Lung (tissue), 12 donors: ENCODE measurements around the gene NEK5. TPM values are rescaled to one million over a fixed set of nuclear protein-coding genes. Genes with fewer than 3 reads are reported as not detected.
"Not testable (repeated sequence)": the region's sequence is repeated elsewhere in the genome, so short reads cannot be mapped to it uniquely, and the experiment has no call there.

Experiments
- ATAC-seq: fragments of 200-7000 bp; cut with Tn5 transposase; one replicate; pipeline ENCODE4 v1.9.1; 2020; ENCODE audit warnings: moderate number of reproducible peaks; ENCODE audit not compliant: insufficient read depth, low FRiP score
- DNase-seq, 3 donors: peaks; one replicate each; pipeline ENCODE4 v3.0.0-alpha.2; 2013 to 2017
- H3K27ac ChIP-seq, 2 donors: one replicate each; pipeline ENCODE4 v1.5.1; 2013; ENCODE audit warnings: mild to moderate bottlenecking in 2 of 2, moderate library complexity in 2 of 2, control low read depth in 1 of 2, inconsistent platforms in 1 of 2, low read depth in 1 of 2, low read length in 1 of 2
- H3K27me3 ChIP-seq, 3 donors: one replicate each; pipeline ENCODE4 v1.5.1; 2013; ENCODE audit warnings: low read length in 2 of 3; ENCODE audit not compliant: control insufficient read depth in 3 of 3, insufficient read depth in 3 of 3
- H3K36me3 ChIP-seq, 4 donors: one replicate each; pipeline ENCODE4 v1.5.1; 2013; ENCODE audit warnings: low read length in 4 of 4, mild to moderate bottlenecking in 1 of 4, moderate library complexity in 1 of 4; ENCODE audit not compliant: control insufficient read depth in 4 of 4, insufficient read depth in 4 of 4
- H3K4me1 ChIP-seq, 5 donors: one replicate each; pipeline ENCODE4 v1.5.1; 2013; ENCODE audit warnings: low read length in 5 of 5, mild to moderate bottlenecking in 2 of 5, moderate library complexity in 1 of 5; ENCODE audit not compliant: control insufficient read depth in 5 of 5, insufficient read depth in 5 of 5
- H3K4me3 ChIP-seq: one replicate; pipeline ENCODE4 v1.5.1; 2013; ENCODE audit warnings: mild to moderate bottlenecking, control low read depth, moderate library complexity
- H3K9ac ChIP-seq, 2 donors: one replicate each; pipeline ENCODE4 v1.5.1; 2013; ENCODE audit warnings: low read length in 2 of 2, control low read depth in 1 of 2; ENCODE audit not compliant: insufficient read depth in 1 of 2
- H3K9me3 ChIP-seq, 4 donors: one replicate each; pipeline ENCODE4 v1.5.1; 2013; ENCODE audit warnings: low read length in 3 of 4, mild to moderate bottlenecking in 1 of 4, moderate library complexity in 1 of 4; ENCODE audit not compliant: control insufficient read depth in 4 of 4, insufficient read depth in 3 of 4
- CTCF ChIP-seq: IDR thresholded peaks from 2 replicates; pipeline ENCODE4 v1.5.1; 2012; ENCODE audit warnings: mild to moderate bottlenecking; ENCODE audit errors: control extremely low read depth, extremely low read depth
- WGBS, 2 donors: extraction: QIAGEN DNeasy Blood & Tissue Kit; methylation state at CpG; one replicate each; pipeline ENCODE4 v1.1.7; 2013; 5-methylcytosine and 5-hydroxymethylcytosine counted together
- polyA plus RNA-seq, 2 donors: library from polyadenylated mRNA; stranded (reverse); fragments of 200-250 nt; gene quantifications; one replicate each; pipeline ENCODE4 v1.2.1, GENCODE V29; 2013
- total RNA-seq, 2 donors: library from RNA; depleted of rRNA in 1 of 2; stranded (reverse); fragments of >200 nt in 1 of 2; gene quantifications; one replicate each; pipeline ENCODE4 v1.2.1, GENCODE V29; 2014 to 2021
- donor health status: control.
- donor health status: control.
- donor health status: Bipolar disorder and iron deficiency.
- donor health status: healthy.
- donor health status: DM: yes; HTN: yes; CAD: no.

The NEK5 gene
- total and polyA plus RNA-seq, 4 donors: 2.1 to 13.3 (median 6.1) TPM

GRCh38 chr13:52173373-52173772, 44.5 kb upstream of the NEK5 start:
- ATAC-seq: no peak
- Histone ChIP-seq H3K9ac (no peak overlapping the region), H3K27me3 (no peaks in the 10 kb centered on the region), H3K4me1 (no peaks in the 10 kb centered on the region), H3K4me3 (no peak overlapping the region), H3K27ac (no peak overlapping the region), H3K9me3 (no peaks in the 10 kb centered on the region), H3K36me3 (peaks cover 10 to 27% (median 11%) of the 10 kb centered on the region in 4 donors)
- TF ChIP-seq CTCF: no peak
- 78 to 83% methylated on average over 3 of the region's 3 CpGs for WGBS, 2 donors
- DNase-seq: no peak

GRCh38 chr13:52171686-52172085, 42.8 kb upstream of the NEK5 start:
- H3K4me1 ChIP-seq, H3K27ac ChIP-seq, H3K9ac ChIP-seq, ATAC-seq, H3K27me3 ChIP-seq, H3K4me3 ChIP-seq, DNase-seq, H3K9me3 ChIP-seq: not testable (repeated sequence)
- H3K36me3 ChIP-seq: peaks cover 5 to 28% (median 13%) of the 10 kb centered on the region in 4 donors
- 89 to 94% methylated on average over 1 of the region's 1 CpG for WGBS, 2 donors

GRCh38 chr13:52170828-52171391, 42.0 kb upstream of the NEK5 start:
- H3K27ac ChIP-seq, H3K4me1 ChIP-seq, ATAC-seq, H3K9me3 ChIP-seq, H3K4me3 ChIP-seq, H3K9ac ChIP-seq, H3K27me3 ChIP-seq, DNase-seq: not testable (repeated sequence)
- WGBS, 2 donors: 97 to 98% methylated on average over 1 of the region's 1 CpG
- peaks cover 7 to 28% (median 12%) of the 10 kb centered on the region in 4 donors for H3K36me3 ChIP-seq

- no peaks in the 10 kb centered on the region for H3K27me3 ChIP-seq
- TF ChIP-seq CTCF: no peak
- DNase-seq (no peak), ATAC-seq (no peak)
- no peak overlapping the region for H3K9ac ChIP-seq
- H3K36me3 ChIP-seq: peaks cover 7 to 22% (median 11%) of the 10 kb centered on the region in 4 donors
- H3K9me3 ChIP-seq: no peaks in the 10 kb centered on the region
- 95 to 96% methylated on average over 5 of the region's 5 CpGs for WGBS, 2 donors
- H3K4me3 ChIP-seq: no peak overlapping the region
- H3K4me1 ChIP-seq: no peaks in the 10 kb centered on the region
- H3K27ac ChIP-seq: no peak overlapping the region
Measured at GRCh38 chr13:52169839-52170238, 41.0 kb upstream of the NEK5 start.
